Mammary epithelial cell (primary cell): ENCODE measurements around the gene KCNA5.

Source experiments
- CTCF ChIP-seq, 2 donors: IDR thresholded peaks in 1 of 2; conservative IDR thresholded peaks in 1 of 2; 2 replicates each; pipeline ENCODE4 v1.5.1; 2011 to 2012; ENCODE audit warnings: inconsistent platforms in 2 of 2, low read length in 2 of 2, mild to moderate bottlenecking in 2 of 2, control low read depth in 1 of 2, low read depth in 1 of 2; ENCODE audit not compliant: insufficient read depth in 1 of 2; ENCODE audit errors: extremely low read depth in 1 of 2
- EZH2 ChIP-seq: IDR thresholded peaks from 2 replicates; pipeline ENCODE4 v1.6.1; 2012; ENCODE audit warnings: low read length, inconsistent platforms, borderline replicate concordance

DNA sequence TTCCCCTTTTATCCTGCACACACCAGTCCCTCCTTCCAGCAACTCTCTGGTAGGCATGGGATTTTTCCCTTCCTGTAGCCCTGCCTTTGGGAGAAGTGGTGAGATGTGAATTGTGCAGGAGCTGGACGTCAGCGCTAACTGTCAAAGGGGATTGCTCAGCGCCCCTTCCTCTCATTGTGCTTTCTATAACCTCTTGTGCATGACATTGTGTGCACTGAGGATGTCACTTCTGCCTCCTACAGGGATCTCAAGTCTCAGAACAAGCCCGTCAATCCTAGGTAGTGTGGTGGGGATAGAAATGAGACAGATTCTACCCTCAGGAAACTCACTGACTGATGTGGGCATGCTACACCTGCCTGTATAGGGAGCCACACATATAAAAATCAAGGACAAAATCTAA lies 8.7 kb downstream of the KCNA5 start:
- TF ChIP-seq CTCF (conservative IDR thresholded peaks at IDR 0.05 in 1 of 2, IDR thresholded peaks at IDR 0.05 in 1 of 2; ENCODE audit: extremely low read depth in 1 of 2, insufficient read depth in 1 of 2, low read depth in 1 of 2, low read length in 2 of 2) (no peak), EZH2 (no peak)
